Jurkat, Clone E6-1 (cell line): ENCODE results near the gene PID1.
"Not testable (repeated sequence)": the region's sequence is repeated elsewhere in the genome, so short reads cannot be mapped to it uniquely, and the experiment has no call there.

Source experiments
- DNase-seq: peaks from one replicate; pipeline ENCODE4 v3.0.0-alpha.2; 2011; ENCODE audit warnings: low read depth, low spot score
- H3K4me3 ChIP-seq: 2 replicates; pipeline ENCODE4 v1.5.1; 2011; ENCODE audit warnings: mild to moderate bottlenecking, low read length, control low read depth, moderate library complexity

PID1 gene

DNA sequence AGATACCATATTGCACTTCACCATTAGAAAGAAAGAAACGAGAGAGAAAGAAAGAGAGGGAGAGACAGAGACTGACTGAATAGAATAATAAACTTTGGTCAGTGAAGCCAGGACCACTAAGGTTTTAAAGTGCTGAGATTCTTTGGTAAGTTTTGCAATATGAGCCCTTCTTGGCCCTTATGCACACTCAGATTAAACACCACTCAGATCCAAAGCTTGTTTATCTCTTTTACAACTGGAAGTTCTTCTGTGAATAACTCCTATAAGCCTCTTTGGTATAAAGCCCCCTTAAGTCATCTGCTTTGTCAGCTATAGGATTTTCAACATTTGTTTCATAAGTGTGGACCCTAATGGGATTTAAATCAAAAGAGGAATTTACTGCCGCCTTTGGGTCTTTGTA lies 40.8 kb downstream of the PID1 start:
- no peak for DNase-seq
- H3K4me3 ChIP-seq: no peak overlapping the region

DNA sequence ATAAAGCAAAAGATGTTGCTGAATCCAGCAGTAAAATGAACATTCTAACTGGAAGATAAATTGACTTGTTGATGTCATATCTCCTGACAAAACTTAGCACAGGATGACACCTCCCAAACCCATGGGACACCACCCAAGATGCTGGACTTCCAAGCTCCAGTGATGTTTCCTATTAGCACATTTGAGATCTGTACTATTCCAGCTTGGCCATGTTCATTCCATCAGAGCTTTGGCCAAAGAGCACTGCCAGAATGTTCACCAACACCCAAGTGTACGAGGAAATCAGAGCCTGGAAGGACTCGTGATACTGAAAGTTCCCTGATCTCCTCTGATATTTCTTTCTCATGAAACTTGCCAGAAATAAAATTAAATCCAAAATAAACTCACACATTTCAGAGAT lies 44.7 kb downstream of the PID1 start:
- no peak overlapping the region for H3K4me3 ChIP-seq
- DNase-seq: no peak

GRCh38 chr2:229223107-229223506 lies 48.0 kb downstream of the PID1 start:
- H3K4me3 ChIP-seq: no peak overlapping the region
- no peak for DNase-seq

GRCh38 chr2:229221641-229222040 lies 49.4 kb downstream of the PID1 start:
- no peak for DNase-seq
- no peak overlapping the region for H3K4me3 ChIP-seq

DNA sequence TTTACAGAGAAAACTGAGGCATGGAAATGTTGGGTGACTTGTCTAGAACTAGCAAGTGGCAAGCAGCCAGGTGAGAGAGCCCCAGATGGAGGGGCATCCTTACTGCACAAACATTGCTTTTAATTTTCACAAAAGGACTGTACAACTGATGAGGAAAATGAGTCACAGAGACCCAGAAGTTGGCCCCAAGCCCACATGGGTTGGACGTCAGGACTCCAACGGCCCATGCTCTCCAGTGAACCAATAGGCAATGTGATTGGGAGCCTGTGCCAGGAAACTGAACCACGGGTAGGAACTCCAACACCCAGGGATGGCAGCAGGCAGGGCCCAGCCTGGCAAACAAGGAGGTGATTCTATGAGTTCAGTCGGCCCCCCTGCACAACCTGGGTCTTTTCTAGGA lies 50.8 kb downstream of the PID1 start:
- no peak for DNase-seq
- no peak overlapping the region for H3K4me3 ChIP-seq

DNA sequence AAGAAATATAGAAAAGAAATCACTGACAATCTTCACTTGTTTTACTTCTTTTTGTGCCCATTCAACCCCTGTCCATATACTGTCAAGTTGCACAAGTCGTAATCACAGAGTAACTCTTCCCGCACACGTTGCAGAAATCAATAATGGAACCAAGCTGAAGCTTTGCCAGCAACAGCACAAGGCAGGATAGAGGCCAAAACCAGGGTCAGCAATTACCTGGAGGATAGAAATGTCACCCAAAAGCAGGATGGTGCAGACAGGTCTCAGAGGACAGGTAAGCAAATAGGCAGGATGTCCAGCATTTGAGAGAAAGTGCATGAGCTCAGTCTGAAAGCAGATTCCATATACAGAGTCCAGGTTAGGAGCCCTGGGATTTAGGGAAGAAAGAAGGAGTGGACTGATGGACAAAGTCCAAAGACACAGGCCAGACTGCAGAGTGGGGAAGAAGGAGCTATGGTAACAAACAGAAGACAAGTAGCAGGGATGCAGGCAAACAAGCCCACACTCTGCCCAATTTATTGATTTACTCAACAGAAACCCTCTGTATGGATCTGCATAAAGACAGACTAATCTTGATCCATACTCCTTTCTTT lies 52.7 kb downstream of the PID1 start:
- H3K4me3 ChIP-seq: no peak overlapping the region
- DNase-seq: no peak

DNA sequence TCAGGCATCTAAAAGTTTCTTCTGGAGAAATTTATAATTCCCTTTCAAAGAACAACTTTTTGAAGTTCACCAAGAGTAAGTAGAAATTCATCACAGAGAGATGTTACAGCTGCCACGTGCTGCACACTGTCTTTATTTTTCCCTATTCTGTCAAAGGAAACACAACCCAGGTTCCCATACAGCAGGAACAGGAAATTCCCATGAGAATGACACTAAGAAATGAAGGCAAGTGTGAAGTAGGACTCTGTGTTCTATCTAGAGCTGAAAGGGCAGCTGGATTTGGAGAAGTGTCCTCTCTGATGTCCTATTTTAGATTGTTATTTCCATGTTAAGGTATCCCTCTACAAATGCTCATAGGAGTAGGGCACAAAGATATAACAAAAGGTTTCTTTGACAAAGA lies 58.8 kb downstream of the PID1 start:
- no peak for DNase-seq
- no peak overlapping the region for H3K4me3 ChIP-seq

DNA sequence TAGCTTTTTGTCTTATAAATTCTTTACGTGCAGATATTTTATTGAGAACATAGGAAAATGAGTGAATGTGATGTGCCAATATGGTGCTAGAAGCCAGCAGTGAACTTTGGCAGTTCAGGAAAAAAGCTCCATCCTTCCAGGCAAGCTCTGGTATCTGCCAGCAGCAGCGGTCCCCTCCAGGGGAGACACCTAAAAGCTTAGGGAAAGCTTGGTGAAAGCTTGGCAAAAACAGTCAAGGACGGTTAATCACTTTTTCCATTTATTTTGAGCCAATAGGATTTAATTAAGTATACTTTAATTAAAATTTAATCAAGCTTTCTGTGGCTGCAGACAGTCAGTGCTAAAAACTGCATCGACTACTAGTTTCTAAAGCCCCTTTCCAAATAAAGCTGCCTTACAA lies 60.4 kb downstream of the PID1 start:
- no peak for DNase-seq
- no peak overlapping the region for H3K4me3 ChIP-seq

DNA sequence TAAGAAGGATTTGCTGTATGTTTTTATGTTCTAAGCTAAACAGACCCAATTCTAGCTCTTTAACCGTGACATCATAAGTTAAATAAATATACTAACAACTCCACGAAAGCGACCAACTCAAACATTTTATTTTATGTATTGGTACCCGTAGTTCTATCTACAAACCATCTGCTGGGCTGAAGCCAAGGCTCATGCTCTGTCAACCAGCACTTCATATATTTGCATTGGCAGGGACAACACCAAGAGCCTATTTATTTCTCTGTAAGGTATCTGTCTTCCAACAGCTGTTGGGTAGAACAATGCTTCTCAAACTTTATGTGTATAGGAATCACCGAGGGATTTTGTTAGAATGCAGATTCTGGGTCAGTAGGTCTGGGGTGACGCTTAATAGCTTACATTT lies 64.5 kb downstream of the PID1 start:
- H3K4me3 ChIP-seq: no peak overlapping the region
- no peak for DNase-seq

GRCh38 chr2:229205704-229206103 lies 65.4 kb downstream of the PID1 start:
- no peak overlapping the region for H3K4me3 ChIP-seq
- DNase-seq: no peak

GRCh38 chr2:229202646-229203045 lies 68.4 kb downstream of the PID1 start:
- no peak for DNase-seq
- H3K4me3 ChIP-seq: no peak overlapping the region

DNA sequence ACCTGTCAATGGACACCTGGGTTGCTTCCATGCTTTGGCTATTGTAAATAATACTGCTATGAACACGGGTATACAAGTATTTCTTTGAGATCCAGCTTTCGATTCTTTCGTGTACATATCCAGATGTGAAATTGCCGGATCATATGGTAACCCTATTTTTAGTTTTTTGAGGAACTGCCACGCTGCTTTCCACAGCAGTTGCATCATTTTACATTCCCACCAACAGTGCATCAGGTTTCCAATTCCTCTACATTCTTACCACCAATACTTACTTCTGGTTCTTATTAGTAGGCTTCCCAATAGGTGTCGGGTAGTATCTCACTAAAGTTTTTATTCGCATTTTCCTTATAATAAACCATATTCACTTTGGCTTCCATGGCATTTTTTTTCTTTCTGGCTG lies 69.6 kb downstream of the PID1 start:
- H3K4me3 ChIP-seq: no peak overlapping the region
- DNase-seq: no peak

GRCh38 chr2:229199267-229199666 lies 71.8 kb downstream of the PID1 start:
- no peak overlapping the region for H3K4me3 ChIP-seq
- no peak for DNase-seq

GRCh38 chr2:229196448-229196847 lies 74.6 kb downstream of the PID1 start:
- no peak for DNase-seq
- H3K4me3 ChIP-seq: no peak overlapping the region

DNA sequence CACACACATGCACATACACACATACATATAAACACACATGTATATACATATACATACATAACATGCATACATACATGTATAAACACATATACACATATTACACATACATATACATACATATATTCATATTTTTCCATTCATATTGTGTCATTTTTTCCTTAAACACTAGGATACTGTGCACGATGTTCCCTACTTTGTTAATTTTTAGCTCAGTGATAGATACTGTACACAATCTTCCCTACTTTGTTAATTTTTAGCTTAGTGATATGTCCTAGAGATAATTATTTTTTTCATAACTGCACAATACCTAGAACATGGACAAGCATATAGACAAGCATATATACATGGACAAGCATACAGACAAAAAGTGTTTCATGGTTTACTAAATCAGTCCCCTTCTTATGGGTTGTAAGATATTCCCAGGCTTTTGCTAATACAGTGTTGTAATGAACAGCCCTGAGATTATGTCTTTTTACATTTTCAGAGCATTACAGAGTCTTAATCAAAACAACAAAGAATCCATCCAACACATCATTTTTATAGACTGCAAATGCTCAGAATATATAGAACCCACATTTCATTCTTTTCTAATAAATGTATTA lies 75.6 kb downstream of the PID1 start:
- H3K4me3 ChIP-seq: no peak overlapping the region
- no peak for DNase-seq

- DNase-seq: no peak
- no peak overlapping the region for H3K4me3 ChIP-seq
These were observed 77.8 kb downstream of the PID1 start for GRCh38 chr2:229193281-229193680.

DNA sequence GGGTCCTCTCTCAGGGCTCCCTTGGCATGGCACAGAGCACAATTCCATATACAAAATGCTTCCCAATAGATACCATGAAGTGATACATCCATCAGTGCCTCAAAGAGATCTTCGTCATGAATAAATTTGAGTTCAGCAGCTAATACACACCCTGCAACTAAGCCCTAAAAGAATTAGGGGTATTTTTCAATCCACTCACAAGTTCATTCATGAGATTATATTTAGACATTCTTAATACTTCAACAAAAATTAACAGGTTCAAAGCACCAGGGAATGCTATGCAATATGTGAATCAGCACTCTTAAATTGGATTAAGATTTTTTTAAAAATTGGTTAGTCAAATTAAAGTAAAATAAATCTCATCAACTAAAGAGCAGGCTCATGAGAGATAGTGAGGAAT lies 79.7 kb downstream of the PID1 start:
- DNase-seq: no peak
- H3K4me3 ChIP-seq: no peak overlapping the region

- DNase-seq, H3K4me3 ChIP-seq: not testable (repeated sequence)
These were observed 84.0 kb downstream of the PID1 start for GRCh38 chr2:229187123-229187522.

DNA sequence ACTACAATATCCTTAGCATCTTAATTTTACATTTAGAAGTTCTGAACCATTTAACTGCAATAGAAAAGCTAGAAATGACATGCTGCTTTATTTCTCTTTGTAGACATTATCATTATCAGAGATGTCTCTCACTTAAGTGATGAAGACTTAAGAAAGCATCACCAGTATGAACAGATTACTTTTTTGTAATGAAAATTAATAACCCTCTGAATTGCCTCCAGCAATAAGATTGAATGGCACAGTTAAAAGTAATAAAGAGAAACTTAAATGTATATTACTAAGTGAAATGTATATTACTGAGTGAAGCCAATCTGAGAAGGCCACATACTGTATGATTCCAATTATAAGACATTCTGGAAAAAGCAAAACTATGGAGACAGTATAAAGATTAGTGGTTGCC lies 89.4 kb downstream of the PID1 start:
- DNase-seq: no peak
- no peak overlapping the region for H3K4me3 ChIP-seq

GRCh38 chr2:229180658-229181057 lies 90.4 kb downstream of the PID1 start:
- no peak for DNase-seq
- H3K4me3 ChIP-seq: no peak overlapping the region

DNA sequence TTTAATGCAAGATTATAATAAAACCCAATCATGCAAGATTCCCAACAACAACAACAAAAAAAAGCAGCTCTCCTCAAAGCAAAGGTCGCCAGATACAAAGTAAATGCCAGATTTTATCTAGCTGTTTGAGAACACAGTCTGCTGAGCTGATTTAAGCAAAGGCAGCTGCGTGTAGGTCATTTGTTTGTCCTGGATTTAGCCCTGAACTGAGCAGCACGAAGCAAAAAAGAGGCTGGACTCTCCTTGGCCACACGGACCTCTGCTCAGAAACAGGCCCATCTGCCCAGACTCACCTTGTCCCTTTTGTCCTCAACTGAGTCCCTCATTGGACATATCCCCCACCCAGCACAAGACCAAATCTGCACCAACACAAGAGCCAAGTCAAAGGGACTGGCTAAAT lies 91.5 kb downstream of the PID1 start:
- no peak for DNase-seq
- no peak overlapping the region for H3K4me3 ChIP-seq
